K562 (cell line): Measurements from ENCODE around the gene EMC10. TPM values are rescaled to one million over a fixed set of nuclear protein-coding genes. Genes with fewer than 3 reads are reported as not detected.

Experiments used
- ATAC-seq: fragments of 200-7000 bp; cut with Tn5 transposase; 3 replicates; pipeline ENCODE4 v1.9.1; 2020; ENCODE audit warnings: moderate library complexity
- BruUV-seq: library from RNA; stranded (reverse); fragments of 400-500 nt; replicated peaks from 2 replicates; lab custom pipeline; 2021; lab: Mats Ljungman, UMichigan
- CTCF ChIA-PET: fragments of 300-600 bp; formaldehyde crosslinking; extraction: SDS; loops from one replicate; lab custom pipeline; 2021; ENCODE audit warnings: low intra/inter-chr PET ratio; lab: Yijun Ruan, JAX
- POLR2A ChIA-PET: fragments of 300-600, 350-650 bp; sonication (Branson Sonifier 250); formaldehyde crosslinking; extraction: SDS; loops from one replicate; lab custom pipeline; 2021; ENCODE audit warnings: antibody characterized with exemption, inconsistent platforms; lab: Yijun Ruan, JAX
- DNase-seq, 4 experiments: peaks; one replicate each; pipeline versions ENCODE4 v3.0.0 to v3.0.0-alpha.2; 2011 to 2018; ENCODE audit warnings: low spot score in 3 of 4, mixed read lengths in 3 of 4; ENCODE audit errors: extremely low read depth in 1 of 4
- FAIRE-seq: peaks from 2 replicates; lab custom pipeline; 2011; peaks lifted over from hg19 to GRCh38; lab: Jason Lieb, UNC
- H2AFZ ChIP-seq: 2 replicates; pipeline ENCODE4 v1.6.0; 2011; ENCODE audit warnings: low read depth, low read length, control low read depth, inconsistent platforms
- H3K27ac ChIP-seq: fragments of 200-600 bp; 3 replicates; pipeline ENCODE4 v1.8.0; 2011; ENCODE audit warnings: low read depth, mild to moderate bottlenecking, control low read depth, inconsistent platforms, low read length, moderate library complexity, mixed read lengths; ENCODE audit errors: extremely low read depth
- H3K27me3 ChIP-seq, 2 experiments: fragments of 300-600 bp in 1 of 2; 2 replicates in 1 of 2; 3 replicates in 1 of 2; pipeline versions ENCODE4 v1.6.0 to v1.8.0; 2011; ENCODE audit warnings: inconsistent platforms in 2 of 2, low read length in 2 of 2, mild to moderate bottlenecking in 1 of 2, mixed read lengths in 1 of 2, moderate library complexity in 1 of 2; ENCODE audit not compliant: control insufficient read depth in 2 of 2, insufficient read depth in 2 of 2
- H3K36me3 ChIP-seq: fragments of 300-600 bp; 3 replicates; pipeline ENCODE4 v1.8.0; 2011; ENCODE audit warnings: mild to moderate bottlenecking, low read length, inconsistent platforms; ENCODE audit not compliant: control insufficient read depth, insufficient read depth
- H3K4me1 ChIP-seq, 2 experiments: fragments of 200-600 bp in 1 of 2; replicated peaks in 1 of 2; 2 replicates in 1 of 2; 3 replicates in 1 of 2; pipeline versions ENCODE4 v1.5.1 to v1.8.0; 2011; ENCODE audit warnings: inconsistent platforms in 2 of 2, low read length in 2 of 2, mild to moderate bottlenecking in 1 of 2, mixed read lengths in 1 of 2, moderate library complexity in 1 of 2; ENCODE audit not compliant: control insufficient read depth in 2 of 2, insufficient read depth in 2 of 2
- H3K4me2 ChIP-seq: 2 replicates; pipeline ENCODE4 v1.6.1; 2011; ENCODE audit warnings: low read length, control low read depth, inconsistent platforms, mixed read lengths; ENCODE audit not compliant: insufficient read depth
- H3K4me3 ChIP-seq: fragments of 200-600 bp; sonication (generic), shearing (Covaris generic); 2 replicates; pipeline ENCODE4 v1.5.1; 2016; ENCODE audit warnings: control low read depth, inconsistent platforms
- H3K79me2 ChIP-seq: fragments of 200-600 bp; 3 replicates; pipeline ENCODE4 v1.8.0; 2011; ENCODE audit warnings: low read length, inconsistent platforms; ENCODE audit not compliant: control insufficient read depth, insufficient read depth
- H3K9ac ChIP-seq, 2 experiments: 2 replicates each; pipeline versions ENCODE4 v1.6.0 to v1.6.1; 2011; ENCODE audit warnings: low read depth in 2 of 2, low read length in 2 of 2, control low read depth in 1 of 2, inconsistent platforms in 1 of 2, mild to moderate bottlenecking in 1 of 2, mixed read lengths in 1 of 2; ENCODE audit not compliant: insufficient read depth in 1 of 2
- H3K9me1 ChIP-seq: one replicate; pipeline ENCODE4 v1.6.0; 2011; ENCODE audit warnings: inconsistent platforms, mild to moderate bottlenecking, low read length, moderate library complexity; ENCODE audit not compliant: control insufficient read depth, insufficient read depth
- H3K9me3 ChIP-seq: replicated peaks from 2 replicates; pipeline ENCODE4 v1.5.1; 2011; ENCODE audit warnings: low read depth, low read length, inconsistent platforms; ENCODE audit not compliant: control insufficient read depth, insufficient read depth
- H4K20me1 ChIP-seq: replicated peaks from 2 replicates; pipeline ENCODE4 v1.6.1; 2011; ENCODE audit warnings: low read length, inconsistent platforms, mixed read lengths; ENCODE audit not compliant: control insufficient read depth, insufficient read depth
- SNAPC5 ChIP-seq: fragments of 250-450 bp; sonication (Bioruptor Pico); IDR thresholded peaks from 2 replicates; pipeline ENCODE4 v1.8.0; 2021; ENCODE audit warnings: moderate library complexity, mild to moderate bottlenecking, inconsistent platforms
- ZBTB33 ChIP-seq: sonication (generic); formaldehyde crosslinking; IDR thresholded peaks from 2 replicates; pipeline ENCODE4 v1.8.1; 2023; ENCODE audit warnings: mild to moderate bottlenecking, missing genetic modification reagents
- WGBS: fragments of 100-300 bp; shearing (Covaris generic); methylation state at CpG from one replicate; pipeline ENCODE4 v1.1.6; 2016; ENCODE audit warnings: low coverage, mixed read lengths; ENCODE audit not compliant: insufficient coverage; ENCODE audit errors: missing lambda C conversion rate; 5-methylcytosine and 5-hydroxymethylcytosine counted together
- in situ Hi-C: fragments of 300-500 bp; cut with MboI; formaldehyde crosslinking; loops from 4 replicates; pipeline ENCODE4 v1.15.0; 2018; ENCODE audit warnings: inconsistent platforms, mixed read lengths
- intact Hi-C: fragments of 100-400 bp; cut with micrococcal nuclease; formaldehyde crosslinking; loops from 2 replicates; pipeline ENCODE4 v1.14.2; 2022
- polyA plus RNA-seq, 8 experiments: library from polyadenylated mRNA; depleted of rRNA in 4 of 8; stranded (reverse) in 5 of 8; unstranded in 3 of 8; fragments of >200 nt; fragmentation: Nextera tagmentation in 2 of 8; fragmentation: Illumina TruSeq in 1 of 8; extraction: Ambion mirVana in 2 of 8; extraction: Trizol in 1 of 8; gene quantifications; 2 replicates each; pipeline versions ENCODE4 v1.2.1 to v1.2.3, GENCODE V29; 2011 to 2014; ENCODE audit warnings: inconsistent platforms in 1 of 8, missing spikeins in 1 of 8
- total RNA-seq, 7 experiments: library from RNA; depleted of rRNA in 6 of 7; stranded (reverse); fragments of >200 nt in 6 of 7; fragmentation: Illumina TruSeq in 2 of 7; extraction: Trizol in 2 of 7; gene quantifications; 2 replicates each; pipeline versions ENCODE4 v1.2.1 to v1.2.3, GENCODE V29; 2011 to 2021; ENCODE audit warnings: low replicate concordance in 1 of 7

The EMC10 gene
- total and polyA plus RNA-seq, 9 of the 15 experiments (the other 6 are each of a cell fraction or from before 2014, with no cell fraction given), result 1.4 to 46.0 (median 13.1) TPM

GRCh38 chr19:50427997-50428425 lies 48.3 kb upstream of the EMC10 start:
- ChIA-PET CTCF (no interaction called here), POLR2A (interaction anchor here (0.6 to 1.0 kb wide), 2 partner anchors 15 to 23 kb away, joined by 5 to 6 read pairs; no protein-coding TSS in a partner anchor)
- no peaks in the 10 kb centered on the region for H4K20me1 ChIP-seq
- no peak overlapping the region for H3K4me3 ChIP-seq
- no peak for ATAC-seq
- H3K9ac ChIP-seq, result no peak overlapping the region
- H3K79me2 ChIP-seq, result no peaks in the 10 kb centered on the region
- H2AFZ ChIP-seq, result no peak overlapping the region
- FAIRE-seq, result no peak
- intact Hi-C loops (no loop called here), in situ Hi-C loops (no loop called here)
- H3K9me3 ChIP-seq, result no peaks in the 10 kb centered on the region
- BruUV-seq, result no TSS peak
- TF ChIP-seq SNAPC5 (CRISPR knock-in tag) (no peak), ZBTB33 (CRISPR knock-in tag) (peak; percentile 95)
- DNase-seq, result no peak
- H3K4me1 ChIP-seq, result peaks cover 10 to 31% of the 10 kb centered on the region in 2 experiments; a peak in 4 of 5 replicates
- no peak overlapping the region for H3K27ac ChIP-seq
- no peak overlapping the region for H3K4me2 ChIP-seq
- H3K36me3 ChIP-seq, result no peaks in the 10 kb centered on the region
- no peaks in the 10 kb centered on the region for H3K27me3 ChIP-seq
- H3K9me1 ChIP-seq, result no peaks in the 10 kb centered on the region
- WGBS, result 89% methylated on average over 16 of the region's 38 CpGs
